Measurements from ENCODE around the gene RANBP10.
"Not testable (repeated sequence)": the region's sequence is repeated elsewhere in the genome, so short reads cannot be mapped to it uniquely, and the experiment has no call there.

RANBP10 gene

DNA sequence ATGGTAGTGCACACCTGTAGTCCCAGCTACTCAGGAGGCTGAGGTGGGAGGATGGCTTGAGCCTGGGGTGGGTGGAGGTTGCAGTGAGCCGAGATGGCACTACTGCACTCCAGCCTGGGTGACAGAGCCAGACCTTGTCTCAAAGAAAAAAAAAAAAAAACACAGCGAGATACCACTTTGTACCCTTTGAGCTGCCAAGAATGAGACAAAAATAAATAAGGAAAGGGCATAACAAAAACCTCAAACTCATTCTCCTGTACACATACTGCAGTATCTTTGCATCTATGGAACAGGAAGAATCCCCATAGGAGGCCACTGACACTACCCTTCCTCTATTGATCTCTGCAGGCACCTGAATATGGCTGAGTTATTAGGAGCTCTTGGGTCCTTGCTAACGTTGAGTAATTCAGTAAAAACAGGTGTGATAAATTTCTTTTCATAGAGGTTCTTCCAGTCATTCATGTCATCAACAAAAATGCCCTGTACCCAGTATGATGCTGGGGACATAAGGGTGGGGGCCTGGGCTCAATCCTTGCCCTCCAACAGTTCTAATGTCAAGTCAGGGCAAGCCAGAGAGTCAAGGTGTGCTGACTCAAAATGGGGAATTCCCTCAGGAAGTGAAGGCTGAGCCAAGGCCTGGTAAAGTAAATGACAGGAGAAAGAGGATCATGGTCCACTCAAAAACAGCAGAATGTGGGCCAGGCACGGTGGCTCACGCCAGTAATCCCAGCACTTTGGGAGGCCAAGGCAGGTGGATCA lies 26.9 kb downstream of the RANBP10 start:
- DNase-seq (ENCODE audit: low spot score) = no peak

- DNase-seq (ENCODE audit: low spot score) = no peak
Observed at GRCh38 chr16:67775273-67775672, 31.1 kb downstream of the RANBP10 start.

- no peak for DNase-seq (ENCODE audit: low spot score)
Observed at GRCh38 chr16:67774457-67774853, 31.9 kb downstream of the RANBP10 start.

GRCh38 chr16:67773569-67774456 lies 32.5 kb downstream of the RANBP10 start:
- DNase-seq (ENCODE audit: low spot score) = no peak

GRCh38 chr16:67773099-67773498 lies 33.3 kb downstream of the RANBP10 start:
- DNase-seq (ENCODE audit: low spot score) = no peak

DNA sequence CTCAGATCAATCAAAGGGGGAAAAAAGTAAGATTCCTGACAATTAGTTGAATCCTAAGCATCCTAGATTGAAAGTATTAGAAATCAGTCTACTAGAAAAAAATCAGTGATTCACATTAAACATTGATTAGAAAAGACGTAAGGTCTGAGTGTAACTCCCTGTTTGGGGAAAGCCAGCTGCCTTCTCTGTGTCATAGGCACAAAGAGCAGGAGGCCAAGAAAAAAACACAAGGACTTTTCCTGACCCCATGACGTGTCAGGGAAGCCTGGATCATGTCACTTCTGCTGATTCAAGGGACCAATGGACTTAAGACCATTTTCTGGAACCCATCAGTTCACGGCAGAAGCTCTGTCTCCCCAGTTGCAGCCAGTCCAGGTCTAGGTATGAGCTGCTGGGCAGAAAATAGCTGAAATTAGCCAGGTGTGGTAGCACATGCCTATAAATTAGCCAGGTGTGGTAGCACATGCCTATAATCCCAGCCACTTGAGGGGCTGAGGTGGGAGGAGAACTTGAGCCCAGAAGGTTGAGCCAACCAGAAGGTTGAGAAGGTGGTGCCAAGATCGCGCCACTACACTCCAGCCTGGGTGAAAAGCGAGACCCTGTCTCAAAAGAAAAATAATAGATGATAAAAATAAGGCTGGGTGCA lies 35.9 kb downstream of the RANBP10 start:
- DNase-seq (ENCODE audit: low spot score) = no peak

DNA sequence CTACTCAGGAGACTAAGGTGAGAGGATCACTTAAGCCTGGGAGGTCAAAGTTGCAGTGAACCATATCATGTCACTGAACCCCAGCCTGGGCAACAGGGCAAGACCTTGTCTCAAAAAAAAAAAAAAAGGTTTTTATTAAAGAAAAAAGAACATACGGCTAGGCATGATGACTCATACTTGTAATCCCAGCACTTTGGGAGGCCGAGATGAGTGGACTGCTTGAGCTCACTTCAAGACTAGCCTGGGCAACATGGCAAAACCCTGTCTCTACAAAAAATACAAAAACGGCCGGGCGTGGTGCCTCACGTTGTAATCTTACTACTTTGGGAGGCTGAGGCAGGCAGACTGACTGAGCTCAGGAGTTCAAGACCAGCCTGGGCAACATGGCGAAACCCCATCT lies 38.4 kb downstream of the RANBP10 start:
- no peak for DNase-seq (ENCODE audit: low spot score)

DNA sequence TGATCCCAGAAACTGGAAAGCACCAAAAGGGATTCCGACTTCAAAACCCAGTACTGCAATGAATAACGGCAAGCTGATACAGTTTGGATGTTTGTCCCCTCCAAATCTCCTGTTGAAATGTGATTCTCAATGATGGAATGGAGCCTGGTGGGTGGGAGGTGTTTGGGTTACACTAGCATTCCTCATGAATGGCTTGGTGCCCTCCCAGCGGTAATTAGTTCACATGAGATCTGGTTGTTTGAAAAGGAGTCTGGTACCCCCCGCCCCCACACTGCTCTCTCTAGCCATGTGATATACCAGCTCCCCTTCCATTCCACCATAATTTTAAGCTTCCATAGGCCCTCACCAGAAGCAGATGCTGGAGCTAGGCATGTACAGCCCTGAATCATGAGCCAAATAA lies 40.1 kb downstream of the RANBP10 start:
- DNase-seq (ENCODE audit: low spot score) = no peak

GRCh38 chr16:67764158-67764667 lies 42.1 kb downstream of the RANBP10 start:
- no peak for DNase-seq (ENCODE audit: low spot score)

- no peak for DNase-seq (ENCODE audit: low spot score)
Observed at GRCh38 chr16:67763066-67763465, 43.3 kb downstream of the RANBP10 start.

DNA sequence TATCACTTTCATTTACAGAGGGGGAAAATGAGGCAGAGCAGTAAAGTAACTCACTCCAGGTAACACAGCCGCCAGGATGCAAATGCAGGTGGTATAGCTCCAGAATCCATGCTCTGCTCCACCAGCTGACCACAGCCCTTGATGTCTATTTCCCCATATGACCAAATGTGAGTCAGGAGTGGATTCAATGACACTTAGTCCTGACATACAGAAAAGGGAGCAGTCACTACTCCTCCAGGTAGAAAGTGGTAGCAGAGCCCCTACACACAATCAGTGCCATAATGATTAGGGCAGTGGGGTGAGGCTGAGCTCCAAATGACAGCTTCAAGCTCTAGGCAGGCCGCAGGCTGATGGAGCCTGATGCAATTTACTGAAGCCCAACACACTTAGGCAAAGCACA lies 44.0 kb downstream of the RANBP10 start:
- no peak for DNase-seq (ENCODE audit: low spot score)

DNA sequence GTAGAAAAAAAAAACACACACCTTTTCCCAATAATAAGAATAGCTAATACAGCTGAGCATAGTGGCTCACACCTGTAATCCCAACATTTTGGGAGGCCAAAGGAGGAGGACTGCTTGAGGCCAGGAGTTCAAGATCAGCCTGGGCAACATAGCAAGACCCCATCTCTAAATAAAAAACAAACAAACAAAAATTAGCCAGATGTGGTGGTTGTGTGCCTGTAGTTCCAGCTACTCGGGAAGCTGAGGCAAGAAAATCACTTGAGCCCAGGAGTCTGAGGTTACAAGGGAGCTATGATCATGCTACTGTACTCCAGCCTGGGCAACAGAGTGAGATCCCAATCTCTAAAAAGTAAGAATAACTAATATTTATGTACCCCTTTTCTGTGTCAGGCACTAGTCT lies 44.4 kb downstream of the RANBP10 start:
- no peak for DNase-seq (ENCODE audit: low spot score)

- DNase-seq (ENCODE audit: low spot score) = no peak
Observed at GRCh38 chr16:67760956-67761230, 45.5 kb downstream of the RANBP10 start.

DNA sequence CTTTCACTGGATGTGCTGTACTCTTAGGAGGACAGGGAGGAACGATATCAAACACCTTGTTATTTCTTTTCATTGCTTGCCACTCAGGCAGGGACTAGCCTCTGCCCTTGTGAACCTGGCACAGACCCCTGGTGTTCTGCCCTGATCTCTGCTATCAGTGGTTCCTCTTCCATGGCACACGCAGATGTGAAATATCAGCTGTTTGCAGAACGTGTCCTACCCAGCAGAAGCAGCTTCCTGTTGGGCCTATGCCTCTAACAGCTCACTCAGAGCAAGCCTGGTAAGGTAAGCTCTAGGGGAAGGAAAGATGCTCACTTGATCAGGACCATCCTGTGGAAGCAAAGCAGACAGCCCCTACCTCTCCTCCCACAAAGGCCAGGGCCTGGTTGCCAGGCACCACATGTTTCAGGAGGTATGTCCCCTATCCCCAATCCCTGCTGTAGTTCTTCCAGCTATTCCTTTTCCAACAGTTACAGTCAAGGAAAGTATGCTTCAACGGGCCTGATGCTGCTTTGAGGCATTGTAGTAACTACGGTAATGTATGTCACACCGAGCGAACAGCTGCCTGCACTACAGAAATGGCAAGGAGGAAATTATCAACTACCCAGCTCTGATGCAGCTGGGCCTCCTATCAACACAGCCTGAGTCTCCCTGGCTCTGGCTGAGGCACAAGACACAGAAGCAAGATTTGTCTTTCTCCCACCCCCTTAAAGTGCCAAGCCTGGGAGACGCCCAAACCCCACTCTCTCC lies 46.0 kb downstream of the RANBP10 start:
- DNase-seq (ENCODE audit: low spot score) = no peak

DNA sequence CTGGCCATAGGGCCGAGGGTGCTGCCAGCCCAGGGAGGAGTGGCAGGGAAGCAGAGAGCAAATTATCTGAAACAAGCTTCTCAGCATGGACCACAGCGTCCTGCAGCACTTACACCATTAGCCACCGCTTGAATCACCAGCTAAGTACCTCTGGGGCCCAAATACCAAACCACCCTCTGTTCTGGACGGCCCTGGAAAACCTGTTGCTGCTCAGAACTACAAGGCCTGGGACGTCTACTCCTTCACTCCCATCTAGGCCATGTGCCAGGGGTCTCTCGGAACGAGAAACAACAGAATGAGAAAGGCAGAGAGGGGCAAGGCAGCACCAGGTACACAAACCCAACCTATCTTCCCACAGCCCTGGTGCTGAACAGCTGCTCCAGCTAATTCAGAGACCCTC lies 47.4 kb downstream of the RANBP10 start:
- DNase-seq (ENCODE audit: low spot score) = no peak

GRCh38 chr16:67758006-67758405 lies 48.4 kb downstream of the RANBP10 start:
- no peak for DNase-seq (ENCODE audit: low spot score)

GRCh38 chr16:67752641-67753040 lies 53.7 kb downstream of the RANBP10 start:
- no peak for DNase-seq (ENCODE audit: low spot score)

GRCh38 chr16:67751331-67751730 lies 55.0 kb downstream of the RANBP10 start:
- DNase-seq (ENCODE audit: low spot score) = not testable (repeated sequence)

- no peak for DNase-seq (ENCODE audit: low spot score)
Observed at GRCh38 chr16:67750466-67750865, 55.9 kb downstream of the RANBP10 start.

DNA sequence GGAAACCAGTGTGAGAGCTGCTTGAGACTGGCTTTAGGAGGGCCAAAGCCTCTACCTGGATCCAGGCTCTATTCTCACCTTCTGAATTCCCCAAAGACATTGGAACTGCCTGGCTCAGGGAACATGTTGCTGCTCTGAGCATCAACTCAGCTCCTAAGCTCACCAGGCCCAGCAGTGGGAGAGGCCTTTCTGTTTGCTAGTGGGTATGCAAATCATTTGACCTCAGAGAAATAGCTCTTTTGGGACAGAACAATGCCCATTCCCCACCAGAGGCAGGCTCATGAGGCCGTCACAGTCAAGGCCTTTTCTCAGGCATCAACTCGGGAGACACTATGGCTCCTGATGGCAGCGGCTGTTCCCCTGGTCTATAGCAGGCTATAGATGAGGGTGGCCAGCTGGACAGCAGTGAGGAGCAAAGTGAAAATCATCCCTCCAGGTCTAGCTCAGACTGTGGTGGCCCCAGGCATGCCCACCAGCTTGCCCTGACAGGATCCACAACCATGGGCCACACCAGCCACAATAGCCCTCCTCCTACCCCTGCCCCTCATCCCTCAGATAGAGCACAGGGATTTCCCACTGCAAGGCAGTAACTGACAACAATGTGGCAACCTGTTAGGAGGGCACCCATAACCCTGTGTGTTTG lies 56.8 kb downstream of the RANBP10 start:
- no peak for DNase-seq (ENCODE audit: low spot score)

DNA sequence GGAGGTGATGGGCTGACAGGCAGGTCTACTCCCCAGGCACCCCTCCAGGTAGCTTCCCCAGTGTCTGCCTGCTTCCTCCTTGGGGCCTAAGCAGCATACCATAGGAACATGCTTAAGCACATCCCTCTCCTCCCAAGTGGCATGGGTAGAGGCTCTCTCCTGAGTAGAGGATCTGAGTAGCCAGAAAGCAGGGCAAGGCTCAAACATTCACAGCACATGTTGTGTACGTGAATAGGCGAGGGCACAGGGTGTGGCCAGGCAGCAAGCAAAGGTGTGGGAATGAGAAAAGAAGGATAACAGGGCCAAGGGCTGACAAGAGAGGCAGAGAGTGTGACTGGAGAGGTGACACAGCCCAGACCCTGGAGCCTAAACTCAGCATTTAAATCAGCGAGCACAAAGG lies 57.5 kb downstream of the RANBP10 start:
- no peak for DNase-seq (ENCODE audit: low spot score)

DNA sequence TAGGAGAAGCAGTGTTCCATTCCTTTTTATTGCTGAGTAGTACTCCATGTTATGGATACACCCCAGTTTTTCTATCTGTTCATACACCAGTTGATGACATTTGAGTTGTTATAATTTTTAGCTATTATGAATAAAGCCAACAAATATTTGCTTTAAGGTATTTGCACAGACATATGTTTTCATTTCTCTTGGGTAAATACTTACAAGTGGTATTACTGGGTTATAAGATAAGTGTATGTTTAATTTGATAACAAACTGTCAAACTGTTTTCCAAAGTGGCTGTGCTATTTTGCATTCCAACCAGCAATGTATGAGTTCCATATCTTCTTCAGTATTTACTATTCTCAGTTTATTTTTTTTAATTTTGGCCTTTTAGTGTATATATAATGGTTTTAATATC lies 59.5 kb downstream of the RANBP10 start:
- no peak for DNase-seq (ENCODE audit: low spot score)
